OCI-LY3 (cell line): Measurements from ENCODE around the gene INHA.

Source experiments
- H2AFZ ChIP-seq: fragments of 200-600, 300-600 bp; shearing (Covaris generic); 2 replicates; pipeline ENCODE4 v1.6.0; 2014; ENCODE audit warnings: antibody characterized with exemption, low read depth, low read length
- H3K27ac ChIP-seq: fragments of 200-600, 300-600 bp; sonication (generic); 2 replicates; pipeline ENCODE4 v1.5.1; 2014; ENCODE audit warnings: mild to moderate bottlenecking, low read length, moderate library complexity, mixed read lengths
- H3K27me3 ChIP-seq: fragments of 200-600, 300-600 bp; sonication (generic); 2 replicates; pipeline ENCODE4 v1.6.1; 2014; ENCODE audit warnings: low read depth, low read length, mixed read lengths
- H3K36me3 ChIP-seq: fragments of 200-600, 300-600 bp; sonication (generic); replicated peaks from 2 replicates; pipeline ENCODE3; 2014; ENCODE audit warnings: low read depth, low read length, mixed read lengths
- H3K4me1 ChIP-seq: fragments of 300-600, 200-600 bp; sonication (generic); 2 replicates; pipeline ENCODE4 v1.6.1; 2014; ENCODE audit warnings: low read length, mixed read lengths
- H3K4me2 ChIP-seq: fragments of 200-600, 300-600 bp; sonication (generic); 2 replicates; pipeline ENCODE4 v1.6.1; 2014; ENCODE audit warnings: low read length, mixed read lengths
- H3K4me3 ChIP-seq: fragments of 300-600, 200-600 bp; sonication (generic); 2 replicates; pipeline ENCODE4 v1.5.1; 2014; ENCODE audit warnings: antibody characterized with exemption, mild to moderate bottlenecking, low read length, moderate library complexity
- H3K79me2 ChIP-seq: fragments of 300-600, 200-600 bp; shearing (Covaris generic); 2 replicates; pipeline ENCODE4 v1.6.1; 2014; ENCODE audit warnings: mild to moderate bottlenecking, low read length, mixed read lengths
- H3K9ac ChIP-seq: fragments of 300-600, 200-600 bp; shearing (Covaris generic); 2 replicates; pipeline ENCODE4 v1.6.0; 2014; ENCODE audit warnings: mild to moderate bottlenecking, low read length, moderate library complexity
- H3K9me3 ChIP-seq: fragments of 200-600, 300-600 bp; shearing (Covaris generic); 2 replicates; pipeline ENCODE4 v1.6.1; 2014; ENCODE audit warnings: low read length, mixed read lengths; ENCODE audit not compliant: insufficient read depth
- H4K20me1 ChIP-seq: fragments of 200-600, 300-600 bp; sonication (generic); 2 replicates; pipeline ENCODE4 v1.6.1; 2016; ENCODE audit warnings: low read length, mixed read lengths; ENCODE audit not compliant: insufficient read depth
- EZH2phosphoT487 ChIP-seq: fragments of 200-600 bp; shearing (Covaris generic); IDR thresholded peaks from 2 replicates; pipeline ENCODE4 v1.6.1; 2018; ENCODE audit warnings: antibody characterized with exemption, mixed run types, low read depth
- TF ChIP-seq, protein P1 (sequence below): fragments of 200-600, 300-600 bp; sonication (generic); IDR thresholded peaks from 2 replicates; pipeline ENCODE4 v1.5.1; 2014; ENCODE audit warnings: antibody characterized with exemption, low read length, low read depth

The INHA gene

DNA sequence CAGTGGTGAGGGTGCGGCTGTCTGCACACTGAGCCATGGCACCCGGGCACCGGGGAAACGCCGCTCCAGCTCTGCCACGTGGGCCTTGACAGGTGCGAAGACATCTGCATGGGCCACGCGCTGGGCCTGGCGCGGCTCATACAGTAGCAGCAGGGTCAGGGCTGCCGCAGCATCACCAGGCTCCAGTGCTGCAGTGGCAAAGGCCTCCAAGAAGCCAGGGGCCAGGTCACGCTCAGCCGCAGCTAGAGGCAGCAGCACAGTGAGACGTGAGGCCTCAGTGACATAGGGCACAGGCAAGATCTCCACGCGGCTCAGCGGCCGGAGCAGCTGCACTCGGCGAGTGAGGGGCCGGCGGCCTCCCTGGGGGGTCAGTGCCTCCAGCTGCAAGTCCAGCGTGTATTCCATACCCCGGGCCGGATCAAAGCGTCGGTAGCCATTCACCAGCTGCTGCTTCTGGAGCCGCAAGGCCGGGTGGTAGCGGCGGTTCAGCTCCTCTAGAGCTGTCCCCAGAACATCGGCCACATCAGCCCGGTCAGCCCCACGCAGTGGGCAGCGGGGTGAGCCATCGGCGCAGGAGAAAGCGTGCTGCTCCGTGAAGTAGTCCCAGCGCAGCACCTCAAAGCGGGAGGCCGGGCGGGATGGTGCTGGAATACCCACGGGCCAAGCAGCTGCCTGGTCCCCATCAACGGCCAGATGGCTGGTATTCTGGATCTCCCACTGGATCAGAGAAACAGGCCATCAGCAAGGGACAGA, 32.0 kb upstream of the INHA start:
- Histone ChIP-seq H3K4me3 (no peak overlapping the region), H3K9ac (no peak overlapping the region), H2AFZ (no peak overlapping the region), H3K4me2 (no peak overlapping the region), H3K9me3 (no peaks in the 10 kb centered on the region), H3K4me1 (peaks cover 6% of the 10 kb centered on the region), H3K36me3 (peaks cover 8% of the 10 kb centered on the region), H3K27me3 (no peaks in the 10 kb centered on the region), H3K27ac (no peak overlapping the region), H4K20me1 (peaks cover 14% of the 10 kb centered on the region; the same call in 1 of the 2 replicates), H3K79me2 (peaks cover 8% of the 10 kb centered on the region)
- no peak for TF ChIP-seq EZH2phosphoT487

DNA sequence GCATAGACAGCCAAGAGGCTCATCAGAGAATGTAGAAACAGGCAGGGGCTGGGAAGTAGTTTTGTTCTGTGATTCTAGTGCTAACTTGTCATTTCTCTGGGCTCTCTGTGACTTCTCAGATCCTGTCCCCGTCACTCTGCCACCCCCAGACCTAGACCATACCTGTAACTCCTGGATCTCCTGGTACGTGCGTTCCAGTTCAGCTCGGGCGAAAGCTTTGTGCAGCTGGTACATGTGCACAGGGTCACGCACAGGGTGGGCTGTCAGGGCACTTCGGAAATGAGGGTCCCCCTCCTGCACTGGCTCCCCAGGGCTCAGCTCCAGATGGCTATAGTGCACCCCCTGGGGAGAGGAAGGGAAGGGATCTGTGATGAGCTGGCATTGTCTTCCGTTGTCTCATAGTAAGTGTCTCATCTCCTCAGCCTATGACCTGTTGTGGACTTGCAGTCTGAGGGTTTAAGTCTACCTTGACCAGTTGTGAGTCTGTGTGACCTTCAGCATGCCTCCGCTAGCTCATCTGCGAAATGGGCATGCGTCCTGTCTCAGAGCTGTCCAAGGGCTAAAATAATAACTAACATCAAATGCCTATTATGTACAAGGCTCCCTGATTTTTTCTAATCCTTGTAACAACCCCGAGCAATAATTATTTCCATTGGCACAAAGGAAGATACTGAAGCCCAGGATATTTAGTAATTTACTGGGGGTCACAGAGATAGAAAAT, 31.2 kb upstream of the INHA start:
- Histone ChIP-seq H3K36me3 (peaks cover 8% of the 10 kb centered on the region), H3K27ac (no peak overlapping the region), H3K9ac (no peak overlapping the region), H4K20me1 (peaks cover 14% of the 10 kb centered on the region; the same call in 1 of the 2 replicates), H3K4me2 (peak overlapping the region; percentile 97), H3K79me2 (peaks cover 8% of the 10 kb centered on the region), H2AFZ (no peak overlapping the region), H3K27me3 (no peaks in the 10 kb centered on the region), H3K9me3 (no peaks in the 10 kb centered on the region), H3K4me1 (peaks cover 6% of the 10 kb centered on the region), H3K4me3 (no peak overlapping the region)
- TF ChIP-seq, protein P1, sequence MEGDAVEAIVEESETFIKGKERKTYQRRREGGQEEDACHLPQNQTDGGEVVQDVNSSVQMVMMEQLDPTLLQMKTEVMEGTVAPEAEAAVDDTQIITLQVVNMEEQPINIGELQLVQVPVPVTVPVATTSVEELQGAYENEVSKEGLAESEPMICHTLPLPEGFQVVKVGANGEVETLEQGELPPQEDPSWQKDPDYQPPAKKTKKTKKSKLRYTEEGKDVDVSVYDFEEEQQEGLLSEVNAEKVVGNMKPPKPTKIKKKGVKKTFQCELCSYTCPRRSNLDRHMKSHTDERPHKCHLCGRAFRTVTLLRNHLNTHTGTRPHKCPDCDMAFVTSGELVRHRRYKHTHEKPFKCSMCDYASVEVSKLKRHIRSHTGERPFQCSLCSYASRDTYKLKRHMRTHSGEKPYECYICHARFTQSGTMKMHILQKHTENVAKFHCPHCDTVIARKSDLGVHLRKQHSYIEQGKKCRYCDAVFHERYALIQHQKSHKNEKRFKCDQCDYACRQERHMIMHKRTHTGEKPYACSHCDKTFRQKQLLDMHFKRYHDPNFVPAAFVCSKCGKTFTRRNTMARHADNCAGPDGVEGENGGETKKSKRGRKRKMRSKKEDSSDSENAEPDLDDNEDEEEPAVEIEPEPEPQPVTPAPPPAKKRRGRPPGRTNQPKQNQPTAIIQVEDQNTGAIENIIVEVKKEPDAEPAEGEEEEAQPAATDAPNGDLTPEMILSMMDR, result no peak
- no peak for TF ChIP-seq EZH2phosphoT487

DNA sequence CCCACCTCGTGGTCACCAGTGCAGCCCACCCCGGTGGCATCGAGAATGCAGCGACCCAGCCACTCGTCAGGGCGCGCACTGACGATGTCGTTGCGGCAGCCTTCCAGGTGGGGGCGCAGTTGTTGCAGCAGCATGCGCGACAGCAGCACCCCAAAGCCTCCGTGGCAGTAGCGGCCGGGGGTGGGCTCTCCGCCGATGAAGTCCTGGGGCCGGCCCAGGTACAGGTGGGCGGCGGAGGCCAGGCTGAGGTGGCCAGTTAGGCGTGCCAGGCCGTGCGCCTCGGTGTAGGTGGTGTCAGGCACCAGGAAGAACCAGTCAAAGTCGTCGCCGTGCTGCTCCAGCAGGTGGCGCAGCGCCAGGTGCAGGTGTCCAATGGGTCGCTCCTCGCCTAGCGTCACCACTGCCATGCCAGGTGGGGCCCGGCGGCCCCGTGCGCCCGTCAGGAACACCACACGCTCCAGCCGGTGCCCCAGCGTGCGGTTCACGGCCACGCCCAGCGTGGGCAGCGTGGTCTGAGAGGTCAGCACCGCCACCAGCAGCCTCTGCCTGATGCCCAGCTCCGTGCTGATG, 30.4 kb upstream of the INHA start:
- Histone ChIP-seq H3K4me3 (peak overlapping the region; percentile 99), H3K9me3 (no peaks in the 10 kb centered on the region), H3K9ac (peak overlapping the region; percentile 83; the same call in 1 of the 2 replicates), H3K79me2 (peaks cover 8% of the 10 kb centered on the region), H3K4me2 (peak overlapping the region; percentile 97), H3K4me1 (peaks cover 6% of the 10 kb centered on the region), H3K27ac (no peak overlapping the region), H3K27me3 (no peaks in the 10 kb centered on the region), H3K36me3 (peaks cover 8% of the 10 kb centered on the region), H2AFZ (no peak overlapping the region), H4K20me1 (peaks cover 14% of the 10 kb centered on the region; the same call in 1 of the 2 replicates)
- TF ChIP-seq, protein P1, result peak; percentile 99
- no peak for TF ChIP-seq EZH2phosphoT487

DNA sequence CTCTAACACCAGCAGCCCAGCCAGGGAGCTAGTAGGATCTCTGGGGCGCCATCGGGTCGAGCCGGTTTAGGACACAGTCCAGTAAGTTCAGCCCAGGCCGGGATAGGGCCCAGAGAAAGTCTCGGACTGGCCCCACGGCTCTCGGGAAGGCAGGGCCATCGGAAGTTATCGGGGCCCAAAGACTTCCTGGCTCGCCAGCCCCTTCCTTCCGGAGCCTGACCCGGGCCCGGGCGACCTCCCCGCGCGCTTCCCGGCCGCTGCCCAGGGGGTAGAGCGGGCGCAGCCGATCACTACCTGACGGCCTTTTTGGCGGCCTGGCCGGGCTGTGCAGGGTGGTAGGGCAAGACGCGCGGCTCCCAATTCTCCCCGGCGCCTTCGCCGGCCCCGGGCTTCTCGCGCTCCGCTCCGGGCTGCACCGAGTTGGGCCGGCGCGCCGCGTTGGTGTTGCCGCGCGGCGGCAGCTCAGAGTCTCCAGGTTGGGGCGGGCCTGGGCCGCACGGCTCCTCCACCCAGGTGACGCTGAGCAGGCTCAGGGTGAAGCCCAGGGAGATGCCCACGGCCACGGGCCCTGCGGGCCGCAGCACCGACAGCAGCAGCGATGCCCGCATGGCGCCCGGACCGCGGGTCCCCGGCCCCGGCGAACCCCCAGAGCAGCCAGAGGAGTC, 29.0 kb upstream of the INHA start:
- Histone ChIP-seq H3K79me2 (peaks cover 8% of the 10 kb centered on the region), H3K4me2 (peak overlapping the region; percentile 97), H2AFZ (peak overlapping the region; percentile 41; the same call in 1 of the 2 replicates), H3K36me3 (peaks cover 8% of the 10 kb centered on the region), H4K20me1 (peaks cover 14% of the 10 kb centered on the region; the same call in 1 of the 2 replicates), H3K4me1 (peaks cover 6% of the 10 kb centered on the region), H3K9ac (peak overlapping the region; percentile 83), H3K27me3 (no peaks in the 10 kb centered on the region), H3K9me3 (no peaks in the 10 kb centered on the region), H3K27ac (peak overlapping the region; percentile 60), H3K4me3 (peak overlapping the region; percentile 99)
- no peak for TF ChIP-seq EZH2phosphoT487
- TF ChIP-seq, protein P1, result no peak
